Stimulated activated CD4-positive, alpha-beta T cell treated with anti-CD3 and anti-CD28 coated beads, Interleukin-12 subunit alpha, Interleukin-12 subunit beta, amount 100 ng/mL, for 48 hours (primary cell): Measurements from ENCODE around the gene FOXF1.

Experiments used
- DNase-seq, 3 donors: peaks; one replicate each; pipeline ENCODE4 v3.0.0-alpha.2; 2020; ENCODE audit warnings: low read depth in 2 of 3, low spot score in 1 of 3

FOXF1 gene

DNA sequence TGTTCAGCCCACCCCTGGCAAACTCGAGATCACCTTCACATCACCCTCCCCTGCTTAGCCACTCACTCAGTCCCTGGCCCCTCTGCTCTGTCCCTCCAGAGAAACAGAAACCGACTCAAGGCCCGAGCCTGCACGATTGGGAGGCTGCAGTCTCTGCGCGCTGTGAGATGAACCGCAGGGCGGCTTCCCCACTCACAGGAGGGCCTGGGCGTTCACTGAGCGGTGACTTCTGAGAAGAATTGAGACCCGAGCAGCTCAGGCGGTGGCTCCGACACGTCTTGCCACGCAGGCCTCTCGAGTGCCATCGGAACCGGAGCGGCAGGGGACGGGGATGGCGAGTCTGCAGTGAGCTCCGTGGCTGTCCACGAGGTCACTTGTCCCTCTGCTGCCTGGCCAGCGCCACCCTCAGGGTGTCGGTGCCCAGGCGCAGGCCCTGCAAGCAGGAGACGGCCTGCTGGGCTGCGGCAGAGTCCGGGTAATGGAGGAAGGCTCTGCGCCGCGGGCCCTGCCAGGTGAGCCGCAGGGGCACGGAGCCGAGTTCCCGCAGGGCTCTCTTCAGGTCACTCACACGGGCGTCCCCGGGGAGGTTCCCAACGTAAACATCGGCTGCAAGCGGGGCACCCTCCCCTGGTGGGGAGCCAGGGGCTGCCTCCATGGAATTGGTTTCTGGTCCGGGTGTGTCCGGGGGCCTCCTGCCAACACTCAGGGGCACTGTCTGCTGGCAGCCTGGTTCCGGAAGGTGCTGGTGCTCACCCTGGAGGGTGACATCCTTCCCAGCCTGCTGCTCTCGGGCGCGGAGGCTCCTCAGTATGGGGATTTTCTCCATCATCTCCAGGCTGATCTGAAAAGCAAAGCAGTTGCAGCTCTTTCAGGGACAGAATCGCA lies 21.6 kb downstream of the FOXF1 start:
- no peak for DNase-seq

DNA sequence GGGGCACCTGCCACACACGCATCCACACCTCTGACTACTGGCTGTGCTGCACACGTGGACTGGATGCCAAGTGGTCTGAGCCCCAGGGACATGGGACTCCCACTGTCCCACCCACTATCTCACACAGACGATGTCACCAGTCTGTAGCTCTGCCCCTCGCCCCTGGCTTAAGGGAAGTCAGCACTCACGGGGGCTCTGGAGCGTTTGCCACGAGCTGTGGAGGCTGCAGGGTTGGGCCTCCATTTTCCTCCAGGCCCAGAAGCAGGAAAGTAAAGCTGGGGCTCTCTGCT lies 22.1 kb downstream of the FOXF1 start:
- DNase-seq, result no peak

DNA sequence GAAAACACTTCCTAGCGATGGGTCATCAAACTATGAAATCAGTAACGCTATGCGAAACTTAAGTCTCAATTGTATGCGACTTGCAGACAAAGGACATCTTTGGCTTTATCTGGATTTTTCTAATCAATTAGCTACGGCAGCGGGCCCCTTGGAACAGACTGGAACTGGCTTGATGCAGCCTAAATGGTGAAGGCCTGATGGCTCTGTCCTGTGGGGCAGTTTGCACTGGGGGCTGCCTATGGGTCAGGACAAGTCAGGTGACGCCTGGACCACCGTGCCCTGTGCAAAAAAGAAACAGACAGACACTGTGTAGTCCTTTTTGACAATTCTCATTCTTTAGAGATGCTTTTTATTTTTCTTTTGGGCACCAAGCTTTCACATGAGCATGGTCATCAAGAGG lies 22.7 kb downstream of the FOXF1 start:
- DNase-seq, result no peak

DNA sequence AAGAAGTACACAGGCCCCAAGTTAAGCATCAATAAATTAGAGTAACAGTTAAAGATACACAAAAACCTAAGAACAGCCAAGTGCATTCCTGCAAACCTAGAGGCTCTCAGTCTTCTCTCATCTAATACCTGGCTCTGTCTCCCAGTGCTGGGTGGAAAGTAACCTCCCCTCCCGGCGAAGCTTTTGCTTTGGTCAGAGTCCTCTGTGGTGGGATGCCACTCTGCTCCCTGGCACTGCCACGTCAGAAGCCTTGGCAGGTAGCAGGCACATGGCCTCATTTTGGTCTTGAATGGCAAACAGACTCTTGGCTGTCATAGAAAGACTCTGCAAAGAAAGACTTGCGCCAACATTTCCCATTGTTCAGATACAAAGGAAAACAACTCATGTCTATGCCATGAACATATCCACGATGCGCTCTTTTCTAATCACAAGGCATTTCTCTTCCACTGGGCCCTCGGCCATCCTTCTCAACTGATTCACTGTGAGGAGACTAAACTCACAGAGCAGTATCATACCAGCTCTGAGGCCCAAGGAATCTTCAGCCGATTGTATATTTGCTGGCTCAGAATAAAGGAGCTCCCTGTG lies 23.5 kb downstream of the FOXF1 start:
- DNase-seq, result no peak

DNA sequence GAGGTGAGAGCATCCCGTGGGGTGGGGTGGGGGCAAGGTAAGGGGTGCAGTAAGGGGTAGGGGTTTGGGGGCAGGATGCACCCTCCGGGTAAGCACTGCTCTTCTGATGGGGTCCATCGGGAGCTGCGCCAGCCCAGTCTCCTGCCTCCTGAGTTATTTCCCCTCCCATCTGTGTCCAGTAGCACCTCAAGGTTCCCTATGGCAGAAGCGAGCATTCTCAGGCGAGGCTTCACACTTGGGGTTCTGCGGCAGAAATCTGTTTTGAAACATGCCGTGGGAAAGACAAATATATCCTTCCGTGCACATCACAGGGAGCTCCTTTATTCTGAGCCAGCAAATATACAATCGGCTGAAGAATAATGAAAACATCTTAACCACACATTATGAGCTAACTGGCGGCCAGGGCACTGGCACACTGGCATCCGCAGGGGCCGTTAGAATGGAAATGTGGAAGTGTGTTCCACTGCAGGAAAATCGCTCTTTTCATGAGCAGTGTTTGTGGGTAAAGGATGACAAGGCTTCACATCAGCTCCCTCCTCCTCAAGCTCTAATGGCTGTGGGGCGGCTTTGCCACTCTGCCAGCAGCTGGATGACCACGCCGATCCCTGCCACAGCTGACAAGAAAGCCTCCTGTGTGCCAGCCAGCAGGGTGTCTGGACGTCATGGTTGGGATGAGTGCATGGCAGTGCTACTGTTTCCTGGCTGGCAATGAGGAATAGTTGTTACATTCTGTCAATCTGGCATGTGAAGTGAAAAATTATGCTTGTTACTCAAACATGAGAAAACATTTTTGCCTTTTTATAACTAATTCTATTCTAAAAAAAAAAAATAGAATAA lies 24.7 kb downstream of the FOXF1 start:
- no peak for DNase-seq

DNA sequence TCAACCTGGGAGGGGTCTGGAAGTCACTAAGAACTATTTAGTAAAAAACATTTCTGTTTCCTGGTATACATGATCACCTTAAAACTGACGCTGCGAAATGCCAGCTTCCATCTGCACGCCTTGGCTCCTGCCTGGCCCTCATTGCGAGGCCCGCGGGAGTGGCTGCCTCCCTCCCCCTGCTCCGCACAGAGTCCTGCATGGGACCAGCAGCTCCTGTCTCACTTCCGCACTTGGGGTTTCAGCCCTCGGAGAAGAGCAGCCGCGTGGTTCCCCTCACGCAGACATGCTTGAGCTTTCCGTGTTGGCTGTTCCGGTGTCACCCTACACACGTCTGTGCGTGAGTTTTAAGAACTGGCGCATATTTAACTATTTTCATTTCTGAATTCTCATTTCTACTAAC lies 26.3 kb downstream of the FOXF1 start:
- DNase-seq, result no peak

DNA sequence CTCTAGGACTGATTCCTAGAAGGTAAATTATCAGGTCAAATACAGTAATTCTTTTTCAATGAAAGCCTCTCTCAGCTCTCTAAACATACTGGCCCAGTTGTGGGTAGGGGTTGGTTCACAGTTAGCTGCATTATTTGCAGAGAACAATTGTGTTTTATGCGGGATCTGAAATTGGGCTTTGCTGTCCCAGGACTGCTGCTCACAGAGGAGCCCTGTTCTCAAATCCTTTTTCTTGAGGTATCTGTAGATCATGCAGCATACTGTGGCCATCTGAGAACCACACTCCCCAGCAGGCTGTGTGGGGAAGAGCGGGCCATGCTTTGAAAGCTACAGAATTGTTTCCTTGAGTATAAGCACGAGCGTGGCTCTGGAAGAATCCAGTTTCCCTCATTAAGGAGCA lies 27.2 kb downstream of the FOXF1 start:
- DNase-seq, result no peak

DNA sequence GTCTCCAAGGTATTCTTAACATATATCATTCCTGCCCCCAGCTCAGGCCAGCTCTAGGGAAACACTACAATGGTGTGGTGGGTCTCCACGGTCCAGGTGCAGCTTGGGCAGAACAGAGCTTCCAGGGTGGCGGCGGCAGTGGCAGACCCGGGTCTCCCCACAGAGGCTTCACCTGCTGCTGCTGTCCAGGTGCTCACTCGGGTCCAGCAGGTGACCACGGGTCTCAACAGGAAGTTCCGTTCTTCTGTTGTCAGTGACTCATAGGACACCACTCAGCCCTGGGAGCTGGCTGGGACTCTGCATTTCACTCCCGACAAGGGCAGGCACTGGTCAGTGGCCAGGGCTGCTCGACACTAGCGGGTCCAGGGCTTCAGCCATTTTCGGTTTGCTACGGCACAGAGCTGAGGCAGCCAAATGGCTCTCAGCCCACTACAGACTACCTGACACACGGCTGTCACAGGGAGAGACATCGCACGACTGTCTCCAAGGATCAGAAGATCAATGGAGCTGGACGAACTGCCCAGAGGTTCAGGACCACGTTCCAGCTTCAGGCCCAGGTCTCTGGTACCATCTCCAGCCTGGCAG lies 28.0 kb downstream of the FOXF1 start:
- DNase-seq, result no peak

DNA sequence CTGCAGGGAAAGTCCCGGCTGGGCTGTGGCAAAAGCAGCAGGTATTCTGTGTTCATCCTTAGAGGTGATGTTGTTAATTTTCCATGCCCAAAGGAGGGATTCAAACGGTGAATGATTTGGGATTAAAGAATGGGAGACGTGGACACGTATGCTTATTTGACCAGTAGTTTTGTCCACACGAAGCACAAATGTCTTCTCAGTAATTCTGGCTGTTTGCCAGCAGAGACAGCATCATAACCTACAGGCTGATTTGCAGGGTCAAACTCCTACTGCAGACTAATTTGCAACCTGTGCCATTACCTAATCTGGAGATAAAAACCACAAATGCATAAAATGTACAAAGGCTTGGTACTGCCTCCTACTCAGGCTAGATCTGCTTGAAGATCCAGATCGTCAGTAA lies 30.6 kb downstream of the FOXF1 start:
- DNase-seq, result no peak

DNA sequence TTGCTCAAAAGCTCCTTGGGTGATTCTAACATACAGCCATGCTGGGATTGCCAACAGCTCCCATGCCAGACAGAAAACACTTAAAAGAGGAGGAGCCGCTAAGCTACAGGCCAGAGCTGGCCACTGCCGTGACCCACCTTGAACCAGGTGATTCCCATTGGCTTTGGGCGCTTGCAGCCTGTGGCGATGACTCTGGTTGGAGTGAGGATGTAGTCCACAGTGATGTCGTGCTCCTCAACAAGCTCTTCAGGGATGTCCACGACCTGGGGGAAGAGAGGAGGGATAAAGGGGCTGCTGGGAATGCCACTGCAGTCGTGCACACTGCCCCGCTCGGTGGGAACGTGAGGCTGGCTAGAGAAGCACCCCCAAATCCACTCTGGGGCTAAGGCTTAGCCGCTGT lies 31.2 kb downstream of the FOXF1 start:
- no peak for DNase-seq

DNA sequence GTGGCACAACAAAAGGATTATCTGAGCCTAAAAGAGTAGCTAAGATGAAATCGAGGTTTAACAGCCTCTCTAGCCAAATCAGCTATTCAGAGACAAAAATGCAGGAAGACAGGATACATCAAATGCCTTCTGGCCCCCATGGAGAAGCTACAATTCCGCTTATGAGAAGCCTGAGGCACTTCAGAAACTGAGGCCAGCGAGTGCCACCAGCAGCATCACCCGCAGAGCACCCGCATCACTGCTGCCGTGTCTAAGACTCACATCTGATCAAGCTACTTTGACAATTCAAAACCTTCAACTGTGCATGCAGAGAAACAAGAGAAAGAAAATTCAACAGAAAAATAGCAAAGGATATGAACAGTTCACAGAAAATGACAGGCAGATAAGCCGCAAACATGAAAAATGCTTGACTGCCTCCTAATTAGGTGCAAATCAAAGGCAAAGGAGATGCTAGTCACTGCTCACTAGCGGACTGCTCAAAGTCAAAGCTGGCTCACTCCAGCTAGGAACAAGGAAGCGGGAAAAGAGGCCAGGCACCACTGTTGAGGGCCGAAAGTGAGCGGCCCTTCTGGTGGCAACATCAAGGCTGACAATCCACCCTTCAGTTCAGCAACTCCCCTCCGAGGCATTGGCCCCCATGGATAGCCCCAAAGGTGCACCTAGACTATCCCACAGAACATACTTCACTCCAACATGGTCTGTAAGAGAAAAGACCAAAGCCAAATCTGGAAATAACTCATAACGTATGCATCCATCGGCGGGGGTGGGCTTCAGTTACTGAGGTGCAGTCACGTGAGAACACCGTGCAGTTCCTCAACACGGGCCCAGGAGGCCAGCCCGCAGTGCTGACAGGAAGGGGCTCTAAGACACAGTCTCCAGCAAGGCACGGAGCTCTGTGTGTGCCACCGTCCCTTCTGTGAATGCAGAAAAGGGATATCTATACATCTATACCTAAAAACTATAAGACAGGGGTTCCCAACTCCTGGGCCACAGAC lies 32.7 kb downstream of the FOXF1 start:
- DNase-seq, result no peak

DNA sequence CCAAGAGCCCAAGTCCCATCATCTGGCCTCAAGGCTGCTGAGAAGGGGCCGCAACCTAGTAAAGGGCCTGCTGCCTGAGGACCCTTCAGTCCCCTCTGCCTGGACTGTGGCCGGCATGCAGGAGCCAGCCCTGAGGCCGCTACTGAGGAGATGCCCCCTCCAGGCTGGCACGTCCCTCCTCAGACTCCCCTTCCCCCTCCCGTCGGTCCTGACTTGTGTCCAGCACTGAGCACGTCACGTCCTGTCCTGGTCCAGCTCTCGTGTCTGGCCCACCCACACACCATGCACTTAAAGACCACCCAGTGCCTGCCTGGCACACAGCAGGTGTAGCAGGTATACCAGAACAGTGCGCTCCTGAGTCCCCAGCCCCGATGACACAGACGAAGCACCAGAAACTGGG lies 35.2 kb downstream of the FOXF1 start:
- no peak for DNase-seq

DNA sequence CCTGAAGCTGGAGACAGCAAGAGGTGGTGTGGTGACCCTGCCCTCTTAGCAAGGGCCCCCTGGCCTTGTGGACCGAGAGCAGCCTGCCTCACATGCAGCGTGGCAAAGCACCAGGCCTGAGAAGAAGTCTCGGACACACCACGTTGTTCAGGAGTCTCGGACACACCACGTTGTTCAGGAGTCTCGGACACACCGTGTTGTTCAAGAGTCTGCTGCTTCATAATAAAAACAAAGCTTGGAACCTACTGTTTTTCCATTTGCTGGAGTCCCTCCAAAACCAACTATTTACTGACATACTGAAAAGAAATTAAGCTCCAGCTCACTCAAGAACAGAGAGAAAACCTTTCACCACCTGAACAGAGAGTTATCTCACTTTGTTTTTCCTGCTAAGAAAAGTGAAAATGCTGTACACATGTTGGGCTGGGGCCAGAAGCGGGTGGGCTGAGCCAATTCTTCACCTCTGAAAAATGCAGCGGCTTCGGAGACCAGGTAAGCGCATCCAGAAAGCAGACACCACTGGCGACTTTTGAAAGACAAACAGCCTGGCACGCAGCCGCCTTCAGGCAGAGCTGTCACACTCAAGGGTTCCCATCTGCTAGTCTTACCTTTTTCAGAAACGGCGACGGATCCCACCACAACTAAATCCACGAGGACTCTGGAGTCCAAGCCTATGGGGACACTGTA lies 35.8 kb downstream of the FOXF1 start:
- DNase-seq, result no peak

DNA sequence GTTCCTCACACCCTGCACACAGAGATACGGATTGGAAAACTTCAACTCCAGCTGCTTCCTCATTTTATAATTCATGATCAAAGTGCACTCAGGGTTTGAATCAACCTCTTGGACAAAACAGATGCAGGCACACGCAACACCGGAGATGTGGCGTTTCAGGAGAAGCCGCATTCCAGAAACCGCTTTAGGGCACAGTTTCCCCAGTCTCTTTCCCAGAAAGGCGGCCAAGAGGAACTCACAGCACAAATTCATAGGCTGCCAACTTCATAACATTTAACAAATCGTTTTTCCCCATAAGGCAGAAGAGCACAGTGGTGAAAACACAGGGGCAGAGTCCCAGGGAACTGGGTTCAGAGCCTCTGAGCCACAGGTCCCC lies 36.3 kb downstream of the FOXF1 start:
- DNase-seq, result no peak

DNA sequence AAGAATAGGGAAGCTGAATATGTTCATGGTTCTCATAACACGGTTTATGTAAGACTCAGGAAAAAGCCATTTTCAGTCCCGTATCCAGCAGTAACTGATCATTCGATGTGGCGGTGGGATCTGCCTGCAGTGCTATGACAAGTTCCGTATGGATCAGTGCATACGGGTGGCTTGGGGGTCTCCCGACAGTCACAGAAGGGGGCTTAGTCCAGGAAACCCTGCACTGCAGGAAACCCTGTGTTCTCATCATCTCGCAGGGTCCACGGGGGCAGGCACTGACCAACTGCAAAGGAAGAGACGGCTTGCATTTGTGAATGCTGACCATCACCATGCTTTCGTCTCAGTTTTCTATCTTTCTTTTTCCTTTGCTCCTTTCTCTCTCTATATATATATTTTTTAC lies 37.0 kb downstream of the FOXF1 start:
- no peak for DNase-seq

DNA sequence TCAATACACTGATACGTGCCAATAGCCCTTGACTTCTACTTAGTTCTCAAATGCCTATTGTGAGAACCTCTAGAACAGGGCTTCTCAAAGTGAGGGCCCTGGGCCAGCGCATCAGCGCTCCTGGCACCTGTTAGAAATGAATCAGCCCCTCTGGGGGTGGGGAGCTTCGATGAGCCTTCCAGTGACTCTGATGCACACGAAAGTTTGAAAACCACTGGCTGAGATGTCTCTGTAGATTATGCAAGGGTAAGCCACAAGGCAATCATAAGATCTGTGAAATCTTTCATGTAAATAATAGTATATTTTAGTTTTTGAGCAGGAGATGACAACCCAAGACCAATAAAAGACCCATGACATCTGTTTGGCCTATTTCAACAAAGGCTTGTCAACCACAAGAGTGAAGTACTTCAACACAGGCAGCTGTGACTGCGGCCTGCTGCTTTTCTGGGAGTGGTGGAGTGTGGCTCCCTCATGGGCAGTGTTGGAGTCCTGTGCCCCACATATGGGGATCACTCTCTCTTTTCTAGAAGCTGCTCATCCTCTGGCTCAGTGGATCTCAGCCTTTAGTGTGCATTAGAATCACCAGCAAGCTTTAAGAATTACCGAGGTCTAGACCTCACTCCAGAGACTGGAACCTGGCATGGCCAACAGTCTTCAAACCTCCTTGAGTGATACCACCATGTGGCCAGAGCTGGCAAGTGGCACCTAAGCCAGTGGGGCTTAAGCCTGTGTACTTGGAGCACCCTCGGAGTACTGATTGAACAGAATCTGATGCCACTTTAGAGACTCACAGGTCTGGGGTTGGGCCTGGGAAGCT lies 39.0 kb downstream of the FOXF1 start:
- no peak for DNase-seq

DNA sequence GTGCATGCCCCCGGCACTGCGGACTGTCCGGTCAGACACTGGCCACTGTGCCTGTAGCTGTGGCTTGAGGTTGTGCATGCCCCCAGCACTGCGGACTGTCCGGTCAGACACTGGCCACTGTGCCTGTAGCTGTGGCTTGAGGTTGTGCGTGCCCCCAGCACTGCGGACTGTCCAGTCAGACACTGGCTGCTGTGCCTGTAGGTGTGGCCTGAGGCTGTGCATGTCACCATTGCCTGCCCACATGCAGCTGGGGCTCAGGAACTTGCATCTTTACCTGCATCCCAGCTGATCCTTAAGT lies 39.5 kb downstream of the FOXF1 start:
- DNase-seq, result no peak

DNA sequence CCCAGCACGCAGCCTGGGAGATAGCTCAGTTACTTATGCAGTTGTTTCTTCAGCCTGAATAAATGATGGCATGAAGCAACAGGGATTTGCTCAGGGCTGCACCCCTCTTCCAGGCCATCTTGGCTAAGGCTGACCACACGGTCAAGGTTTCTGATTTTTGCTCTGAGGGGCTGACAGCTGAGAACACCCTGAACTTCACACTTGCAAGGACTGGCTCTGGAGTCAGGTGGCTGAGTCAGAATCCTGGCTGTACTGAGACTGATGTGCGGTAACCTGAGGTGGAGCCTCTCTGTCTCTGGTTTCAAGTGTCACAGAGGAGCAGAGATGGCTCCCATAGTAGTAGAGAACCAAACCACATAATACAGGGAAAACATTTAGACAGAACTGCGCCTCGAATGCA lies 40.0 kb downstream of the FOXF1 start:
- no peak for DNase-seq

DNA sequence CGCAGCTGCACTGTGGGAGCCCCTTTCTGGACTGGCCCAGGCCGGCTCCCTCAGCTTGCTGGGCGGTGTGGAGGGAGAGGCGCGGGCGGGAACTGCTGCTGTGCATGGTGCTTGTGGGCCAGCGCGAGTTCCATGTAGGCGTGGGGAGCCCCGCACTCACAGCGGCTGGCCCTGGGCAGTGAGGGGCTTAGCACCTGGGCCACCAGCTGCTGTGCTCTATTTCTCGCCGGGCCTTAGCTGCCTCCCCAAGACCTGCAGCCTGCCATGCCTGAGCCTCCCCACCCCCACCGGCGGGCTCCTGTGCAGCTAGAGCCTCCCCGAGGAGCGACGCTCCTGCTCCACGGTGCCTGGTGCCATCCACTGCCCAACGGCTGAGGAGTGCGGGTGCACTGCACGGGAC lies 43.0 kb downstream of the FOXF1 start:
- DNase-seq, result no peak

DNA sequence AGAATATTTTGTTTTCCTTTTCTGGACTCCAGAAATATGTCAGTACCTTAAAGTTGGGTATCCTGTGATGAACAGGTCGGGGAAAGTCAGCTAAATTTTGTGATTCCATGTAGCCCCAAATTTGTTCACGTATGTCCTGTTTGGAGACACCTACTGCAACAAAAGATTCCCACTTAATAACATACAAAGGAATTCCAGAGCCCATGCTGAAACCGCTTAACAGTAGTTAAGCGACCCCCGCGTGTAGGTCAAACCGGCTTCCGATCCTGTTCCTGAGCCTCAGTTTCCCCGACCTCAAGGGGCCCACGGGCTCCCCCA lies 44.2 kb downstream of the FOXF1 start:
- no peak for DNase-seq
